A549 (cell line): ENCODE data around the gene FANCG.

Experiments
- JUN ChIP-seq, 2 experiments: fragments of >200 bp; sonication (Bioruptor Twin); formaldehyde crosslinking; IDR thresholded peaks; 2 replicates in 1 of 2; 3 replicates in 1 of 2; pipeline ENCODE4 v1.6.1; 2016 to 2017
- MAFK ChIP-seq: fragments of 450-650 bp; IDR thresholded peaks from 2 replicates; pipeline ENCODE4 v1.6.1; 2014; ENCODE audit not compliant: partially characterized antibody
- MAZ ChIP-seq: fragments of 150-350 bp; IDR thresholded peaks from 2 replicates; pipeline ENCODE4 v1.6.1; 2014; ENCODE audit warnings: antibody characterized with exemption, low read depth, low read length, borderline replicate concordance
- RCOR1 ChIP-seq: fragments of 150-350 bp; IDR thresholded peaks from 2 replicates; pipeline ENCODE4 v1.6.1; 2014; ENCODE audit warnings: antibody characterized with exemption, low read length, low read depth
- RFX5 ChIP-seq: fragments of 450-650 bp; IDR thresholded peaks from 2 replicates; pipeline ENCODE4 v1.7.1; 2014; ENCODE audit warnings: antibody characterized with exemption, mild to moderate bottlenecking, moderate library complexity
- TF ChIP-seq, protein P1 (sequence below): fragments of 250-450 bp; sonication (Bioruptor Pico); IDR thresholded peaks from 2 replicates; pipeline ENCODE4 v1.5.0; 2021; ENCODE audit warnings: mild to moderate bottlenecking, moderate library complexity, borderline replicate concordance
- TF ChIP-seq, protein P2 (sequence below): fragments of >200 bp; sonication (Bioruptor Twin); formaldehyde crosslinking; IDR thresholded peaks from 3 replicates; pipeline ENCODE4 v1.5.1; 2016

- TF ChIP-seq MAFK (no peak), JUN (IDR thresholded peaks at IDR 0.05) (no peak), RFX5 (no peak), RCOR1 (no peak), MAZ (no peak)
- TF ChIP-seq, protein P1, sequence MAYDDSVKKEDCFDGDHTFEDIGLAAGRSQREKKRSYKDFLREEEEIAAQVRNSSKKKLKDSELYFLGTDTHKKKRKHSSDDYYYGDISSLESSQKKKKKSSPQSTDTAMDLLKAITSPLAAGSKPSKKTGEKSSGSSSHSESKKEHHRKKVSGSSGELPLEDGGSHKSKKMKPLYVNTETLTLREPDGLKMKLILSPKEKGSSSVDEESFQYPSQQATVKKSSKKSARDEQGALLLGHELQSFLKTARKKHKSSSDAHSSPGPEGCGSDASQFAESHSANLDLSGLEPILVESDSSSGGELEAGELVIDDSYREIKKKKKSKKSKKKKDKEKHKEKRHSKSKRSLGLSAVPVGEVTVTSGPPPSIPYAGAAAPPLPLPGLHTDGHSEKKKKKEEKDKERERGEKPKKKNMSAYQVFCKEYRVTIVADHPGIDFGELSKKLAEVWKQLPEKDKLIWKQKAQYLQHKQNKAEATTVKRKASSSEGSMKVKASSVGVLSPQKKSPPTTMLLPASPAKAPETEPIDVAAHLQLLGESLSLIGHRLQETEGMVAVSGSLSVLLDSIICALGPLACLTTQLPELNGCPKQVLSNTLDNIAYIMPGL (CRISPR knock-in tag), result no peak
- TF ChIP-seq, protein P2, sequence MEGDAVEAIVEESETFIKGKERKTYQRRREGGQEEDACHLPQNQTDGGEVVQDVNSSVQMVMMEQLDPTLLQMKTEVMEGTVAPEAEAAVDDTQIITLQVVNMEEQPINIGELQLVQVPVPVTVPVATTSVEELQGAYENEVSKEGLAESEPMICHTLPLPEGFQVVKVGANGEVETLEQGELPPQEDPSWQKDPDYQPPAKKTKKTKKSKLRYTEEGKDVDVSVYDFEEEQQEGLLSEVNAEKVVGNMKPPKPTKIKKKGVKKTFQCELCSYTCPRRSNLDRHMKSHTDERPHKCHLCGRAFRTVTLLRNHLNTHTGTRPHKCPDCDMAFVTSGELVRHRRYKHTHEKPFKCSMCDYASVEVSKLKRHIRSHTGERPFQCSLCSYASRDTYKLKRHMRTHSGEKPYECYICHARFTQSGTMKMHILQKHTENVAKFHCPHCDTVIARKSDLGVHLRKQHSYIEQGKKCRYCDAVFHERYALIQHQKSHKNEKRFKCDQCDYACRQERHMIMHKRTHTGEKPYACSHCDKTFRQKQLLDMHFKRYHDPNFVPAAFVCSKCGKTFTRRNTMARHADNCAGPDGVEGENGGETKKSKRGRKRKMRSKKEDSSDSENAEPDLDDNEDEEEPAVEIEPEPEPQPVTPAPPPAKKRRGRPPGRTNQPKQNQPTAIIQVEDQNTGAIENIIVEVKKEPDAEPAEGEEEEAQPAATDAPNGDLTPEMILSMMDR, result no peak
Observed at GRCh38 chr9:35026671-35027070, 53.1 kb downstream of the FANCG start.
